LoVo (cell line): ENCODE results near the gene MCEMP1.

Source experiments
- DNase-seq: peaks from one replicate; pipeline ENCODE4 v3.0.0-alpha.2; 2016; ENCODE audit warnings: low spot score

MCEMP1 gene

DNA sequence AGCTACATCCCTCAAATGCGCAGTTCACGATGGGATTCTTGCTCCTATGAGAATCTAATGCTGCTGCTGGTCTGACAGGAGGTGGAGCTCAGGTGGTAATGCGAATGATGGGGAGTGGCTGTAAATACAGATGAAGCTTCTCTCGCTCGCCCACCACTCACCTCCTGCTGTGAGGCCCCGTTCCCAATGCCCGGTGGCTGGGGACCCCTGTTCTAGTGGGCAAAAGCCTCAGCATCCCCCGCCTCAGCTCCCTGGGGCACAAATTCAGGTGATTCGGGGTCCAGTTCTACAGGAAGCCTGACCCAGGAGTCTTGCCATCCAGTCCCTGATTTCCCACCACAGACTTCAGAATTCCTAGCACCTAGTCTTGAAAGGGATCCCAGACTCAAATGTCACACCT, 4.4 kb upstream of the MCEMP1 start:
- DNase-seq = no peak

DNA sequence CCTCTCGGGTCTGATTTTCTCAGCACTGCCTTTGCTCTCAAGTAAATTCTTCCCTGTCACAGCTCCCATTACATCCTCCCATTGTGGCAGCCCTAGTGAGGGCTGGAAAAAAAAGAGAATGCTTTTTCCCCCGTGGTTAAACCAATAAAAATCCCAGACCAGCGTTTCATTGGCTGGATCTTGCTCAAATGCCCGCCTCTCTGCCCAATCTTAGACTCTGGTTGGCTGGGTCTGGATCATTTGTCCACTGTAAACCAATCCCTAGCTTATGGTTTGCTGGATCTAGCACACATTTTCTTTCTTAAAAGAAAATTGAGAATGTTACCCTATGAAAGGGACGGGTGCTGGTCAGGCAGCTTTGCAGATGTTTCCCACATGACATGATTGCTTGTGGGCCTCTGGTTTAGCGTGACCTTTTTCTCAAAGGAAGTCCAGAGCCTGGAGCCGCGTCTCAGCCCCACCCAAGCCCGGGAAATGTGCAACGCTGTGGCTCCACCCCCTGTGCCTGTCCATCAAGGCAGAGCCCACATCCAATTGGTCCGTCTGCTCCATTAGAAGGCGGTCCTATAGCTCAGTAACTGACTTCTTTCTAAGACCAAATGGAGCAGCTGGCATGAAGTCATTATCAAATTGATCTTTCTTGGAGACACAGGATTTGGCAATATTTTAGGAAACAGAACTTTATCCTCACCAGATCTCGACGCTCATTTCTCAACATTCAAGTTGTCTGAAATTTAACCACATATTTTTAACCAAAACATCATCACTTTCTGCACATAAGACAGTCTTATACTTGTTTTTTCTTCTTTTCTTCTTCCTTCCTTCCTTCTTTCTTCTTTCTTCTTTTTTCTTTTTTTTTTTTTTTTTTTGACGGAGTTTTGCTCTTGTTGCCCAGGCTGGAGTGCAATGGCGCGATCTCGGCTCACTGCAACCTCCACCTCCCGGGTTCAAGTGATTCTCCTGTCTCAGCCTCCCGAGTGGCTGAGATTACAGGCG, 2.6 kb upstream of the MCEMP1 start:
- peak; percentile 47 for DNase-seq

DNA sequence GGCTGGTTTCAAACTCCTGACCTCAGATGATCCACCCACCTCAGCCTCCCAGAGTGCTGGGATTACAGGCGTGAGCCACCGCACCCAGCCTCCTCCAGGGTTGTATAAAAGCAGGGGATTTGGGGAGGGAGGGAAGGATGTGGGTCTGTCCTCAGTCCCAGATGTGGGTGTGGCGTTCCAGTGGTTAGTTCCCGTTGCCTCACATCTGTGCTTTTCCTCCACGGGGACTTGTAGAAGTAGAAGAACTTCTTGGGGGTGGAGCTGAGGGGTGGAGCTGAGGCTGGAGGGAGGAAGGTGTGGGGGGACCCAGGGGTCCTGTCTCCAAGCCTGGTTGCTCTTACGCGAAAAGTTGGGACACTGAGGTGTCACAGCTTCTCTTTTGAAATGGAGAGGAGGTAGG, 514 bp upstream of the MCEMP1 start:
- no peak for DNase-seq

DNA sequence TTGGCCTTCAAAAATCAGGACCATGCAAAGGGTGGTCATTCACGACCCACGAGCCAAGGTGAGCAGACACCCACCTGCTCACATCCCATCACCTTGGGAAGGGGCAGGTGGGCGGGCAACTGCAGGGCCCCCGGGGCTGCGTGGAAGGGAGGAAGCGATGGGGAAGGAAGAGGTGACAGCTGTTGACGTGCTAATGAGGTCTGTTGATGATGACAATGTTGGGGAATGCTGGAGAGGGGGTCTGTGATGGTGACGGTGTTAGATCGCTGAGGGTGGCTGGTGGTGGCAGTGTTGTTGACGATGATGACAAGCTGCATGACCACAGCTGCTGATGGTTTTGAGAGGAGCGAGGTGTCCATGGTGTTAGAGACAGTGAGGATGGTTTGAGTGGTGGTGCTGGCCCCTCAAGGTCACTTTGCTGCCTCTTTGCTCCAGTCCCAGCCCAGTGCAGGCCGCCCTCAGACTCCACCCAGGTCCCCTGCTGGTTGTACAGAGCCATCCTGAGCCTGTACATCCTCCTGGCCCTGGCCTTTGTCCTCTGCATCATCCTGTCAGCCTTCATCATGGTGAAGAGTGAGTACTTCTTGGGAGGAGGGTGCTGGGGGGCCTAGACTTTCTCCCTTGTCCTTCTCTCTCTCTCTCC, 900 bp downstream of the MCEMP1 start:
- no peak for DNase-seq

DNA sequence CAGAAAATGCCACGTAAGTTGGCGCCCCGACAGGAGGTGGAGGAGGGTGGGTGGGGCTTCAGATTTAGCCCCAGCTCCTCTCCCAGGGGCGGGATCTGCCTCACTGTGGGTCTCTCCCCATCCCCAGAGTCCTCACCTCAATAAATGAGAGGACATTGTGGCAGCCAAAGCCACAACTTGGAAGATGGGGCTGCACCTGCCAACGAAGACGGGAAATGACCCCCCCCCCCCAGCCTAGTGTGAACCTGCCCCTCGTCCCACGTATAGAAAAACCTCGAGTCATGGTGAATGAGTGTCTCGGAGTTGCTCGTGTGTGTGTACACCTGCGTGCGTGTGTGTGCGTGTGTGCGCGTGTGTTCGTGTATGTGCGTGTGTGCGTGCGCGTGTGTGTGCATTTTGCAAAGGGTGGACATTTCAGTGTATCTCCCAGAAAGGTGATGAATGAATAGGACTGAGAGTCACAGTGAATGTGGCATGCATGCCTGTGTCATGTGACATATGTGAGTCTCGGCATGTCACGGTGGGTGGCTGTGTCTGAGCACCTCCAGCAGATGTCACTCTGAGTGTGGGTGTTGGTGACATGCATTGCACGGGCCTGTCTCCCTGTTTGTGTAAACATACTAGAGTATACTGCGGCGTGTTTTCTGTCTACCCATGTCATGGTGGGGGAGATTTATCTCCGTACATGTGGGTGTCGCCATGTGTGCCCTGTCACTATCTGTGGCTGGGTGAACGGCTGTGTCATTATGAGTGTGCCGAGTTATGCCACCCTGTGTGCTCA, 2.3 kb downstream of the MCEMP1 start:
- no peak for DNase-seq

DNA sequence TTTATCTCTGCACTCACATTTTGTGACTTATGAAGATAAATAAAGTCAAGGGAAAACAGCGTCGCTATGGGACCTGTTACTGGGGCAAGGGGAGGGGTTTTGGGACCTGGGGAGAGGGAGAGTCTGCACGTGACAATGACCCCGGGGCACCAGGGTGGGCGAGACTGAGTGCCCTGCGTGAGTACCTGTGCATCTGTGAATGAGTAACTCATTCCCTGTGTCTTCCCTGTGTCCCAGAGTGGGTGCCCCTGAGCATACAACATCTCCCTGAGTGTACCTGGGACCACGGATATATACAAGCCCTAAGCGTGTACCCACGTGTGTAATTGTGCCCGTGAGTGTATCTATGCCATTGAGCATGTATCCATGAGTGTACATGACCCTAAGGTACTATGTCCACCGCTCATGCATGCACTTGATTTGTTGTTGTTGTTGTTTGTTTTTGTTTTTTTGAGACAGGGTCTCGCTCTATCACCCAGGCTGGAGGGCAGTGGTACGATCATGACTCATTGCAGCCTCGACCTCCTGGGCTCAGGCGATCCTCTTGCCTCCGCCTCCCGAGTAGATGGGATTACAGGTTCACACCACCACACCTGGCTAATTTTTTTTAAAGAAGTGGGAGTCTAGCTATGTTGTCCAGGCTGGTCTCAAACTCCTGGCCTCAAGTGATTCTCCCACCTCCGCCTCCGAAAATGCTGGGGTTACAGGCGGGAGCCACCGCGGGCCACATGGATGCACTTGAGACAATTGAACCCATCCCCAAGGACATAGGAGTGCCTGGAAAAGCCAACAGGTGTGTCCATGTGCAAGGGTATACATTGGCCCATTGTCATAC, 3.1 kb downstream of the MCEMP1 start:
- DNase-seq = no peak

DNA sequence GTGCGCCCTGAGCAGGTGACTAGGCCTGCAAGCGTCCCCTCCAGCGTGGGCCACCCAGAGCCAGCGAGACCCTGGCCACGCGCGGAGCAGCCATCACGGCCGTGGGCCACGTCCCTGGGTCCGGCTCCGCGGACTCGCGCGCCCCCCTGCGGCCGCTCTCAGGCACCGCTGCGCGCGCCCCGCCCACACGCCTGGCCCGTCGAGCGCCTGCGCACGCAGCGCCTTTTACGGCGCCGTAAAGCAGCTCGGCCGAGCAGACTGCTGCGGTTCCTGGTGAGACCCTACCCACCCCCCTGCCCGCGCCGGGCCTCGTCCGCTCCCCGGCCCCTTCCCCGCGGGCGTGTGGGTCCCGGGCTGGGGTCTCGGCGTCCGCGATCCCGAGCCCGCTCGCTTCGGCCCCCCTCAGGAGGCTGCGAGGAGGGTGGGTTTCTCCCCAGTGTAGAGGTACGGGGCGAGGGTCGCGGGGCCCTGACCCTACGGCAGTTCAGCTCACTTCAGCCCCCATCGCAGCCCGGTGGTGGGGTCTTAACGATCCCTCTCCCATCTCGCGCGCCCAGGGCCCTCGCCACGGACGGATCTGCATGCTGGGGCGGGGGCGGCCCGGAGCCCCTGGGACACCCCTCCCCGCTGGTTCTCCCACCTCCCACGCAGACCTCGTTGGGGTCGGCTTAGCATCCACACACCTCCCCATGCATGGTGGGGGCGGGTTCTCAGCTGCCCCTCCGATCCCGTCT, 3.9 kb downstream of the MCEMP1 start, which contains the start of gene TRAPPC5:
TSS of gene TRAPPC5 (plus strand) at position 228 of the 734 bp plus-strand sequence. CDS start 1,421 bp downstream, outside the sequence.
- peak; percentile 85 for DNase-seq

DNA sequence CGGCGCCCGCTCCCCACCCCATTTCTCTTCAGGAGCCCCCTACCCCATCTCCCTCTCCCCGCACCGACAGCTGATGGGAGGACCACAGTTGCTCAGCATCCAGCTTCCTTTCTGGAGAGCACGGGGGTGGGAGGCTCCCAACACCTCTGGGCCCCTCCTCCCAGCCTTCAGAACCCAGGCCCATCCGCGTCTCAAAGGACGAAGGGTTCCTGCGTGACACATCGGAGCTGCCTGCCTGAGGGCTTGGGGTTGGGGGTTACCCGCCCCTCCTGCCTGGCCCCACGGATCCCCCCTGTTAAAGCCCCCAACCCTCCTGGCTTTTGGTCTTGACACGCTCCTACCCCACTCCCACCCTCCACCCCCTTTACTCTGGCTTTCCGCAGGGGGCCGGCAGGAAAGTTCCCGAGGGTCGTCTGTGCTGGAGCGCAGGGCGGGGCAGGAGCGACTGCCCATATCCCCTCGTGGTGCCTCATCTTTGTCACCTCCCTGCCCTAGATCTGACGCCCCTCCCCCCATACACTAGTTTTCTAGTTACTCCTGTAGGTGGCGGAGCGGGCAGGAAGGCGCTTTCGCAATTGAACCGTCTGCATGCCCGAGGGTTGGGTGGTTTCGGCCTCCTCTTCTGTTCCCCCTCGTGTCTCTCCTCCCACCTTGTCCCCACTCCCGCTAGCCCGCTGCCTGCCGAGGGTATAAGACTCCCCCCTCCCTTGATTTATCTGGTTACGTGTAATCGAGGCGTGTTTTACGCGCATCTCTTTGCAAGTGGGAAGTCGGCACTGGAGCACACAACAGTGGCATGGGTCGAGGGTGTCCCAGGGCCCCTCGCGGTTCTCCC, 4.7 kb downstream of the MCEMP1 start:
- DNase-seq = peak; percentile 63

DNA sequence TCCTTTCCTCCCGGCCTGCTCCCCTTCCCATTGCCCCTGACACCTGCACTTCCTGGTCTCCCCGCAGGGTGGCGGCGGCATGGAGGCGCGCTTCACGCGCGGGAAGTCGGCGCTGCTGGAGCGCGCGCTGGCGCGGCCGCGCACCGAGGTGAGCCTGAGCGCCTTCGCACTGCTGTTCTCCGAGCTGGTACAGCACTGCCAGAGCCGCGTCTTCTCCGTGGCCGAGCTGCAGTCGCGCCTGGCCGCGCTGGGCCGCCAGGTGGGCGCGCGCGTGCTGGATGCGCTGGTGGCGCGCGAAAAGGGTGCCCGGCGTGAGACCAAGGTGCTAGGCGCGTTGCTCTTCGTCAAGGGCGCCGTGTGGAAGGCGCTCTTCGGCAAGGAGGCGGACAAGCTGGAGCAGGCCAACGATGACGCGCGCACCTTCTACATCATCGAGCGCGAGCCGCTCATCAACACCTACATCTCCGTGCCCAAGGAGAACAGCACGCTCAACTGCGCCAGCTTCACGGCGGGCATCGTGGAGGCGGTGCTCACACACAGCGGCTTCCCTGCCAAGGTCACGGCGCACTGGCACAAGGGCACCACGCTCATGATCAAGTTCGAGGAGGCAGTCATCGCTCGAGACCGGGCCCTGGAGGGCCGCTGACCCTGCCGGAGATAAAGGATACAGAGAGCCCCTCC, 5.4 kb downstream of the MCEMP1 start:
- no peak for DNase-seq

DNA sequence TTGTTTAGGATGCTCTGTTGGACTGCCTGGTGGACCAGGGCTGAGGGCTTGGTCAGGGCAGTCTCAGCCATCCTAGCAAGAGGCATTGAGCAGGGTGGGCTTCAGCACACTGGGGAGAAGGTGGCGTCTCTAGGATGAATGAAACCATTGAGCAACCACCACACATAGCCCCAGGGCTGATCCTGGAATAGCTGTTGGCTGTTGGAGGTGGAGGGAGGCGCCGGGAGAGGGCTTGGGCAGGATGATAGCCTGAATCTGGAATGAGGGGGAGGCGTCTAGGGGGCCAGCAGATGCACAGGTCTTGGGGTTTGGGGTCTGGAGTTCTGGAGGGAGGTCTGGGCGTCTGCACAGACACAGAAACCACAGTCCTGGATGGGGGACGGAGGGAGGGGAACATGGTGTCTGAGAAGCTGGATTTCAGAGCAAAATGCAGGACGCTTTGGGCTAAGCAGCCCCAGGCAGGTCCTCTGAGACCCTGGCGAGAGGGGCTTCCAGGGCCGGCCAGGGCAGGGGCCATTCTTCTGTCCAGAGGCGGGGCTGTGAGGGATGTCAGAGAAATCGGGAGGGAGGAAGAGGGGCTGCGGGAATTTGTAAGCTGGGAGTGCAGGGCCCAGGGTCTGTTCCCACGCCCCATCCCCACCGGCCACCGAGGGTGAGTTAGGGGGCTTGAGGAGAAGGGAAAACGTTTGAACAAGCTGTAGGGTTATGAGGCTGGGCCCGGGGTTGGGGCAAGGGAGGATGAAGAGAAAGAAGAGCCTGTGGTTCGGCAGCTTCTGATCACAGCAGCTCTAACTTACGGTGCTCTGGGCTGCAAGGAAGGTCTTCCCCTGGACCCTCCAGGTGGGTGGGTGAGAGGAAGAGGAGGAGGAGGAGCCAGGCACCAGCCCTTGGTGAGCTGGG, 8.9 kb downstream of the MCEMP1 start:
- no peak for DNase-seq

DNA sequence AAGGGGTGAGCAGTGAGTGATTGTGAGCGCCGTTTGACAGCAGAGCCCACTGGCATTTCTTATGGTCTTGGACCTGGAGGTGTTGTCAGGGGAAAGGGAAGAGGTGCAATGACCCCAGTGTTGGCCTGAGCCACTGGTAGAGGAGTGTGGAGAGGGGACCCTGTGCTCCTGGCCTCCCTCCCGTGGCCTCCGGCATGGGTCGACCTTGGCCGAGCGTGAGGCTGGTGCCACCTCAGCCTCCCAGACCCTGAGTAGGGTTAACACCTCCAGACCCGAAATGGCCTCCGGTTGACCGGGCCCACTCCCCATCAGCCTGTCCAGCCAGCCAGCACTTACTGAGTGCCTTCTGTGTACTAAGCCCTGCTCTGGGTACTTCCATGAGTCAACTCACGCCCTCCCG, 10.3 kb downstream of the MCEMP1 start:
- DNase-seq = no peak

DNA sequence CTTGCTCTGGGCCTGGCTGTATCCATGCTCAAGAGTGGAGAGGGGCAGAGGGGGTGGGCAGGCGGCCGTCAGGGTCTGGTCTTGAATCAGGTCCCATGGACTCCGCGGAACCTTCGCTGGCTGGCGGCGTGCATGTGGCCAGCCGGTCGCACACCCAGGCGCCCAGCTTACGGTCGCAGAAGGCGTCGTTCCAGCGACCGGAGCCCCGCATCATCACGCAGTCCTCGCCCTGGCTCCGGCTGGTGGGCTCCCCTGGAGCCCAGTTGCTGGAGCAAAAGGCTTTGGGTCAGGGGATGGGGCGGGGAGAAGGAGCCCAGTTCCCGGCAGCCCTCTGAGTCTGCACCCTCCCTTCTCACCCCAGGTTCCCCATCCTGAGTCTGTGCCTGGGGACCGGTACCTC, 12.3 kb downstream of the MCEMP1 start:
- no peak for DNase-seq

DNA sequence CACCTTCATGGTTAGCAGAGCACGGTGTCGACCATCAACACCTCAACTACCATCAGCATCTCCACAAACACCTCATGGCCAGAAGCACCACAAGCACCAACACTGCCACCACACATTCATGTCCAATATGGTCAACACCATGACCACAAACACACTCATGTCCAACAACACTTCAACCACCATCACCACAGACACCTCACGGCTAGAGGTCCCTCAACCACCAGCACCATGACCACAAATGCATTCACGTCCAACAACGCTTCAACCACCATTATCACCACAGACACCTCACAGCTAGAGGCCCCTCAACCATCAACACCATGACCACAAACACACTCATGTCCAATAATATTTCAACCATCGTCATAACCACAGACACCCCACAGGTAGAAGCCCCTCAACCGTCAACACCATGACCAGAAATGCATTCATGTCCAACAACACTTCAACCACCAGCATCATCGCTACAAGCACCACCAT, 13.9 kb downstream of the MCEMP1 start:
- DNase-seq = no peak

DNA sequence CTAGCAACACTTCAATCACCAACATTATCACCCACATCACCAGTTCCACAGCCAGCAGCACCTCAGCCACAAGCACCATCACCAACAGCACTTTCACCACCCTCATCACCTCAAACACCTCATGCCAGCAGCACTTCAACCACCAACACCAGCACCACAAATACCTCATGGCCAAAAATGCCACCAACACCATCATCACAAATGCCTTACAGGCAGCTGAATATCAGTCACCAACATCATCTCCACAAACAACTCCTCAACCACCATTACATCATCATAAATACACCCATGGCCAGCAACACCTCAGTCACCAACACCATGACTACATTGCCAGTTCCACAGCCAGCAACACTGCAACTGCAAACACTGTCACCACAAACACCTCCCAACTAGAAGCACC, 14.6 kb downstream of the MCEMP1 start:
- no peak for DNase-seq

DNA sequence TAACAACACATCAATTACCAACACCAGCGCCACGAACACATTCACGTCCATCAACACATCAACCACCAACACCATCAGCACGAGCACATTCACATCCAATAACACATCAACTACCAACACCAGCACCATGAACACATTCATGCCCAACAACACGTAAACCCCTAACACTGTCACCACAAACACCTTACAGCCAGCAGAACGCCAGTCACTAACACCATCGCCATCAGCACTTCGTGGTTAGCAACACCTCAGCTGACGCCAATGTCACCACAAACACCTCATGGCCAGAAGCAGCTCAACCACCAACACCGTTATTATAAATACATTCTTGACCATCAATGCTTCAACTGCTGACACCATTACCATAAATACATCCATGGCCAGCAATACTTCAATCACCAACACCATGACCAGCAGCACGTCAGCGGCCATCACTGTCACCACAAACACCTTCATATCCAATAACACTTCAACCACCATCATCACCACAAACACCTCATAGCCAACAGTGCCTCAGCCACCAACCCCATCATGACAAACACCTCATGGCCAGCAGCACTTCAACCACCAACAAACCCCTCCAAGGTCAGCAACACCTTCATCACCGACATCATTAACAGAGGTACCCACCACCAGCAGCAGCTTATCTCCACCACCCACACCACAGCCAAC, 15.7 kb downstream of the MCEMP1 start:
- DNase-seq = no peak

DNA sequence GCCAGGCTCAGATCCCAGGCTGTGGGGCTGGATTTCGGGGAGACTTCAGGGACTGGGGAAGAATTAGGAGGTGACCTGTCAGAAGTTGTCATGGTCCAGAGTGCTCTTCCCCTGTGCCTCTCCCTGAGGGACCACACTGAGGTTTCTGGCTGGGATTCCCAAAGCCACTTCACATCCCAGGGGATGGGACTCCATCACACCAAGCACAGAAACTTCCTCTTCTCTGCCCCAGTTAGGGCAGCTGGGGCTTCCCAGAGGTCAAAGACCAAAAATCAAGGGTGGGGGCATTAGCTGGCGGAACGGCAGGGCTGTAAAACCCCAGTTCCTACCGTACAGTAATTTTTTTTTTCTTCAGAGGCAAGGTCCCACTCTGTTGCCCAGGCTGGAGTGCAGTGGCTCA, 17.6 kb downstream of the MCEMP1 start:
- DNase-seq = no peak

DNA sequence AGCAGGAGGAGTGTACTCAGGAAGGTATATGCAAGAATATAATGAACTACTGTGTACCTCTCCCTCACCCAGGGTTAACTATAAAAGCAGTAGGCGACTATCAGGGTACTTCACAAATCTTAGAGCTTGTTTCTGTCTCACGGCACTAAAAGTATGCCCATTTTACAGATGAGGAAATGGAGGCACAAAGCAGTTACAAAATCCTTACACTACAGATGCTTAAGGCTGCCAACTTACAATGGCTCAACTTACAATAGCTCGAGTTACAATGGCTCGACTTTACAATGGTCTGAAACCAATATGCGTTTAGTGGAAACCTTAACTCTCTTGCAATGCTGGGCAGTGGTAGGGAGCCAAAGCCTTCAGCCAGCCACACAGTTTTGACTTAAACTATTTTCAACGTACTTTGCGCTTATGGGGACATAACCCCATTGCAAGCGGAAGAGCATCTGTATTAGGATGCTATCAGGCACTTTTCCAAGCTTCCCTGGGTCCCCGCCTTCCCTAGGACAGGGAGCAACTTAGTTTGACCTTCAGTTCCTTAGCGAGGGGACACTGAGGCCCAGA, 20.9 kb downstream of the MCEMP1 start:
- no peak for DNase-seq
